Measurements from ENCODE around the gene NIT1. TPM values are rescaled to one million over a fixed set of nuclear protein-coding genes. Genes with fewer than 3 reads are reported as not detected.
A peak's percentile ranks its signal among the peaks of the same experiment; 100 is the strongest.

NIT1 gene
- total and polyA plus RNA-seq, 10 of the 15 experiments (the other 5 are each of a cell fraction or from before 2014, with no cell fraction given) = 19.2 to 54.4 (median 28.3) TPM

- peak; percentile 23; the same call in 1 of the 2 replicates for TF ChIP-seq USF2 (IDR thresholded peaks at IDR 0.05; ENCODE audit: borderline replicate concordance, low read depth, low read length)
- TF ChIP-seq CREB1 (IDR thresholded peaks at IDR 0.05; ENCODE audit: low read depth) = peak; percentile 87
- 0 out of 2 replicates have a peak, but pooled peaks have one; percentile 63 for TF ChIP-seq TARDBP (IDR thresholded peaks at IDR 0.05; ENCODE audit: borderline replicate concordance)
- peak; percentile 73; the same call in 1 of the 2 replicates for TF ChIP-seq PAX5 (IDR thresholded peaks at IDR 0.05; ENCODE audit: borderline replicate concordance, low read depth, low read length)
- TF ChIP-seq HDAC2 (IDR thresholded peaks at IDR 0.05) = no peak
- peak; percentile 71; the same call in 1 of the 2 replicates for TF ChIP-seq EED (IDR thresholded peaks at IDR 0.05; ENCODE audit: low read depth)
- TF ChIP-seq TCF3 (IDR thresholded peaks at IDR 0.05; ENCODE audit: borderline replicate concordance, insufficient read depth, low read depth, low read length) = peak; percentile 16; the same call in 1 of the 2 replicates
- no peak for TF ChIP-seq ZNF384 (IDR thresholded peaks at IDR 0.05; ENCODE audit: borderline replicate concordance, low read depth, low read length)
- TF ChIP-seq ZNF217 (IDR thresholded peaks at IDR 0.05) = no peak
- no peak for TF ChIP-seq EZH2 (IDR thresholded peaks at IDR 0.05; ENCODE audit: borderline replicate concordance, control insufficient read depth, low read depth, low read length)
- TF ChIP-seq RFX5 (IDR thresholded peaks at IDR 0.05; ENCODE audit: low read depth, low read length) = peak; percentile 63
- peak; percentile 73 to 86 for TF ChIP-seq BHLHE40 (IDR thresholded peaks at IDR 0.05; ENCODE audit: borderline replicate concordance in 1 of 2, low read depth in 2 of 2, low read length in 1 of 2)
- peak; percentile 90 for TF ChIP-seq GABPA (IDR thresholded peaks at IDR 0.05; ENCODE audit: low read depth)
- TF ChIP-seq SIX5 (IDR thresholded peaks at IDR 0.05; ENCODE audit: low read depth, low read length, severe bottlenecking) = peak; percentile 12
- peak; percentile 61; the same call in 1 of the 2 replicates for TF ChIP-seq TCF12 (IDR thresholded peaks at IDR 0.05; ENCODE audit: low read depth, low read length)
- peak; percentile 84 for TF ChIP-seq DPF2 (IDR thresholded peaks at IDR 0.05)
- peak; percentile 37 for TF ChIP-seq USF1 (IDR thresholded peaks at IDR 0.05; ENCODE audit: borderline replicate concordance, extremely low read length, insufficient read depth, low read depth, low read length)
- TF ChIP-seq SREBF2 (IDR thresholded peaks at IDR 0.05; ENCODE audit: low read length) = peak; percentile 49; the same call in 1 of the 2 replicates
- TF ChIP-seq LARP7 (IDR thresholded peaks at IDR 0.05) = peak; percentile 56; the same call in 1 of the 2 replicates
- TF ChIP-seq RB1 (IDR thresholded peaks at IDR 0.05; ENCODE audit: borderline replicate concordance) = 0 out of 2 replicates have a peak, but pooled peaks have one; percentile 15
- TF ChIP-seq CBFB (IDR thresholded peaks at IDR 0.05; ENCODE audit: low read depth) = peak; percentile 98
- no peak for TF ChIP-seq RBBP5 (conservative IDR thresholded peaks at IDR 0.05)
- 0 out of 2 replicates have a peak, but pooled peaks have one; percentile 6 for TF ChIP-seq BCL11A (IDR thresholded peaks at IDR 0.05; ENCODE audit: low read depth, low read length)
- TF ChIP-seq ZNF207 (IDR thresholded peaks at IDR 0.05; ENCODE audit: borderline replicate concordance) = no peak; the same call in 1 of the 2 replicates
- no peak for TF ChIP-seq IRF5 (IDR thresholded peaks at IDR 0.05; ENCODE audit: borderline replicate concordance)
- TF ChIP-seq ZBTB33 (IDR thresholded peaks at IDR 0.05) = no peak
- TF ChIP-seq ASH2L (IDR thresholded peaks at IDR 0.05; ENCODE audit: borderline replicate concordance, low read depth) = no peak
These were observed 48.1 kb upstream of the NIT1 start, which contains the start of gene ARHGAP30 (continued) for GRCh38 chr1:161069731-161070270.

All from GM12878 (cell line).